NOMO-1 treated with dmso at 0.1 percent for 144 hours (cell line): ENCODE measurements around the gene RPL18.
A peak's percentile ranks its signal among the peaks of the same experiment; 100 is the strongest.

Source experiments
- DNase-seq: peaks from one replicate; lab custom pipeline; 2025; ENCODE audit not compliant: unreplicated experiment; lab: John Stamatoyannopoulos, UW

RPL18 gene

DNA sequence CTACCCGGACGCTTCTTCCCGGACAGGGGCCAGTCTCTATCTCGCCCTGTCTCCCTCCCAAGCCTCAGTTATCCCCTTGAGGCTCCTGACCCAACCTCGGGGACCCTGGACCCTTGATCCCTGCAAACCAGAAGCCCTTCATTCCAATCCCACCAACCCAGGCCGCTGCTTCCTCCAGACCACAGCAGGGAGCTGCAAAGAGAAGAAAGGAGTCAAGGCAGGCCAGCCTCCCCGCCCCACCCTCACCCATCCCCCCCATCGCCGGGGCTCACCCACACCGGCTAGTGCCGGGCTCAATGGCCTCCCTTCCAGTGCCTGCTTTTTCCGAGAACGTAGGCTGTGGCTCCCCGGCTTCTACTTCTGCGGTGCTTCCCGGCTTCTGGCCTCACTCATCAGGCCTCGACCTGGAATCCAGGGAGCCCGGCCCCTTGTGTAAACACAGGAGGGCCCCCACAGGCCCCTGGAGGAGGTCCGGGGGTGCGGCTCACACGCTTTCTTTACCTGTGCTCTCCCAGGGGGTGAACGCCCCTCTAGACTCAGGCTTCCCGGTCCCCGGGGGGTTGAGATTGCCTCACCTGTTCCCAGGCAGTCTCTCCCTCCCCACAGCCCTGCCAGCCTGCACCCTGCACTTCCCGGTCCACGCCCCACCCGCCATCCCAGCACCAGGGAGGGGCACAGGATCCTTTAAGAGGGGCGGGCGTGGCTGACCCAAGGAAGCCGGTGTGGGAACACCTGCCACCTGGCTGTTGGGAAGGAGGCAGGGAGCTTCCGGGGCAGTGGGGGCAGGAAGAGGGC lies 4.3 kb downstream of the RPL18 start, which contains the start of gene FAM83E:
TSS of gene FAM83E (minus strand) at position 641 of the 795 bp plus-strand sequence. CDS start 1,704 bp downstream, outside the sequence.
- no peak for DNase-seq

DNA sequence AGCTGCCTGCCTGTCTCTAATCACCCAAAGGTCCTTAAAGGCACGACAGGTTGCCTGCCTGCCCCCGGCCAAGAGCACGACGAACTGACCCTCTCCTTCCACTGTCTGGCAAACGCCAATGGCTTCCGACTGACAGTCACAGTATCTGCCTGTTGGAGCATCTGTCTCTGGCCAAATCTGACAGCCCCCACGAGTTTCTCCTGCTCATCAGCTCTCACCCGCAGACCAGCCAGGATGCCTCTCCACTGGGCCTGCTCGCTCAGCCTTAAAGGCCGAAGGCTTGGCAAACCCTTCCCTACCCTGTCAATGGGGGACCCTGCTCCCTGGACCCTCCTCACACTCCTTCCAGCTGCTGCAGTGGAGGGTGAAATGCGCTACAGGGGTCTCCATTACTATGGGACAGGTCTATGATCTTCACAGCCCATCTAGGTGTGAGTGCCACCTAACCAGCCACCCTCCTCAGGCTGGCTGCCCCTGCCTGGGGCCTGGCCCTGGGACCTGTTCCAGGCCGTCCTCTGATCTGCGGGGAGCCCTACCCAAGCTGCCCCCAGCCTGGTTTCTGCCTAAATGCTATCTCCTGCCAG lies 5.0 kb downstream of the RPL18 start:
- DNase-seq = no peak

DNA sequence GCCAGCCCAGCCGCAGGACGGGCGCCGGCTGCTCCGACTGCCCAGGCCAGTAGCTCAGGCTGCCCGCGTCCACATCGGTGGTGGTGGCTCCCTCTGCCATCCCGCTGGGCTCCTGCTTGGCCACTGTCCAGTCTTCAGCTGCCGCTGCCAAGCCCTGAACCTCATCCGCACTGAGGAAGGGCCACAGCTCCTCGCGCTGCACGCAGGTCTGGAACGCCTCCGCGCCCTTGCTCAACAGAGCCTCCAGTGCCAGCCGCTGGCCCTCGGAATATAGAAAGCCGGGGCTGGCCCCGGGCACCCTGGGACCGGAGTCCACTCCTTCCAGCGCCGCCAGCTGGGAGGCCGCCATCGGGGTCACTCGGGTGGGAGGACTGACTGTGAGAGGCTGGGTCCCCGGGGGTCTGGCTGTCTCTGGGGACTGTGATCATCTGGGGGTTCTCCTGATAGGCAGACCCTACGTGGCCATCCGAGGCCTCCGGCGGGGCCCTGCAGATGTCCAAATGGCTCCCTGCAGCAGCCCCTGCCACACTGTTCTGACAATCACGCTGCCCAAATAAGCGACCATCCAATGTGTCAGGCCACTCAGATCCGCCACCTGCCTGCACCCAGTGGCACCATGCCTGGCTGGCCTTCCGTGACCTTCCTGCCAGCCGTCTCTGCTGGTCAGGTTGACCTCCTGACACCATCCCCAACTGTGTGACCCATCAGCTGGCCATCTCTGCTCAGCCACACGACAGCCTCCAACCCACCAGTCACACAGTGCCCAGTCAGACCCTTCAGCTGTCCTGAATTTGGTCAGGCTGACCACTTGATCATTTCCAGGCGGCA lies 5.7 kb downstream of the RPL18 start:
- no peak for DNase-seq

DNA sequence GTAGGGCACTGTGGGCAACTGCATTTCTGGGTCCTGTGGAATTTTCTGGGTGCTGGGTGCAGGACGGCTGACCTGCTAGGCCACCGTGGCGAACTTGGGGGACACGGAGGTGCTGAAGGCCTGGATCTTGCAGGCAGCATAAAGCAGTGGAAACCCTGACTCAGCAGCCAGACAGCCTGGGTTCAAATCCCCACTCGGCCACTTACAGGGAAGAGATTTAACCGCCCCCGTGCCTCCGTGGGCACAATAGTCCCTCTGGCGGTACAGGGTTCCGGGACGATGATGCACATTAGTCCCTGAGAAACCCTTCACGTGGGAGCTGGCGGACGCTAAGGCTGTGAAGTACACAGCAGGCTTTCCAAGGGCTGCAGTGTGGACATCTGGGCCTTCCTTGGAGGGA lies 7.1 kb downstream of the RPL18 start:
- no peak for DNase-seq

DNA sequence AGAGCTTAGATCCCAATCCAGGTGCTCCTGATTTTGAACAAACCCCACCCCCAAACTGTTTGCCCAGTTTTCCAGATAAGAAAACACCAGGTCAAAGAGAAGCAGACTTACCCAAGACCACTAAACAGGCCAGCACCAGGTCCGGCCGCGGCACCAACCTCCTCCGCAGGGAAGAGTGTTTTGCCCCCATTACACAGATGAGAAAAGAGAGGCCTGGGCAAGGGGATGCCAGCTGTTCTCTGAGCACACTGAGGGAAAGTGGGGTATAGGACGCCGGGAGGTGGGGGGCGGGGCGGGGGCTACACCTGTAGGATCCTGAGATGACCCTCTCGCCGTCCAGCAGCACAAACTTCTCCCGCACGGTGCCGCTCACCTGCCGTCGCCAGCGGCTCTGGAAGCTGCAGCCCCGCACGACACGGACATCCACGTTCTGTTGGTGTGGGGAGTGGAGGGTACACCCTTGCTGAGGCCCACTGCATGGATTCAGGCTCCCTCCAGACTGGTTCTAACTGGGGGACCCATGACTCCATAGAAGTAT lies 9.3 kb downstream of the RPL18 start:
- no peak for DNase-seq

DNA sequence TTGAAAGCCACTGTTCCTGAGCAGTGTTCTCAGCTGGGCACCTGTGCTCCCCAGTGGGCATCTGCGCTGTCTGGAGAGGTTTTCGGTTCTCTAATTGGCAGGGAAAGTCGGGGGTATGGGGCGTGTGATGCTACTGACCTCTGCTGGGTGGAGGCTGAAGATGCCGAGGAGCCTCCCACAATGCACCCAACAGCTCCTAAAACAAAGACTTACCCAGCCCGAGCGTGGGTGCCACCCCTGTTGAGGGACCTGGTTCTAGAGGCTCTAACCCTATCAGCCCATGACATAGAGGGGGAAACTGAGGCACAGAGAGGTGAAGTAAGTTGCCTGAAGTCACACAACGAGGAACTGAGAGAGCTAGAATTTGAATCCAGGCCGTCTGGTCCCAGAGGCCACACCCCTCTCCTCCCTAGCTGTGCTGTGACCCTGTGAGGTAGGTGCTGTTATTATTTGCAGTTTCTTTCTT lies 10.1 kb downstream of the RPL18 start:
- DNase-seq = peak; percentile 55

DNA sequence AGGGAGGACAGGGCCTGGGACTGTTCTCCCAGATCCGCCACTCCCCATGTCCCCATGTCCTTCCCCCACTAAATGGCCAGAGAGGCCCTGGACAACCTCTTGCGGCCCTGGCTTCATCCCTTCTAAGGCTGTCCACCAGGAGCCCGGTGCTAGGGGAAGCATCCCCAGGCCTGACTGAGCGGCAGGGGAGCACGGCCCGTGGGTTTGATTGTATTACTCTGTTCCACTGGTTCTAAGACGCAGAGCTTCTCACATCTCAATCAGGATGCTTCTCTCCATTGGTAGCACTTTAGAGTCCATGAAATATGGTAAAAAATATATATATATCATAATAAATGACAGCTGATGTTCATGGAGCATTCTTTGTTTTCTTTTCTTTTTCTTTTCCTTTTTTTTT lies 11.6 kb downstream of the RPL18 start:
- DNase-seq = no peak

DNA sequence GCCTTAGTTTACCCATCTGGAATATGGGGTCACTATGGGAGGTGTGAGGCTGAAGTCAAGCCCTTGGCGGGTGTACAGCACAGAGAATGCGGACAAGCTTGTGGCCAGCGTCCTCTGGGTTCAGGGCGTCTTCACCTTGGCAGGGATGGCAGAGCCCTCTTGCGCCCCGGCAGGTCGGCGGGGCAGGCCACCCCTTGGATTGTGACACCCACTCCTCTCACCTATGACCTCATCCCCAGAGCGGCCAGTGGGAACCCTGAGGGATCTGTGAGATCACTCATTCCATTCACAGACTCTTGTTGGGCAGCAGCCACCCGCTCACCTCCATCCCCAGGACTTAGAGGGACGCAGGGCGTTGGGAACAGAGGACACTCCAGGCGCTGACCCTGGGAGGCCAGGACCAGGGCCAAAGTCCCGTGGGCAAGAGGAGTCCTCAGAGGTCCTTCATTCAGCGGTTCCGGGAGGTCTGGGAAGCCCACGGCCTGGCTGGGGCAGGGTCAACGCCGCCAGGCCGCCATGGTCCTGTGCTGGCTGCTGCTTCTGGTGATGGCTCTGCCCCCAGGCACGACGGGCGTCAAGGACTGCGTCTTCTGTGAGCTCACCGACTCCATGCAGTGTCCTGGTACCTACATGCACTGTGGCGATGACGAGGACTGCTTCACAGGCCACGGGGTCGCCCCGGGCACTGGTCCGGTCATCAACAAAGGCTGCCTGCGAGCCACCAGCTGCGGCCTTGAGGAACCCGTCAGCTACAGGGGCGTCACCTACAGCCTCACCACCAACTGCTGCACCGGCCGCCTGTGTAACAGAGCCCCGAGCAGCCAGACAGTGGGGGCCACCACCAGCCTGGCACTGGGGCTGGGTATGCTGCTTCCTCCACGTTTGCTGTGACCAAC lies 12.3 kb downstream of the RPL18 start, which contains the start of gene SPACA4:
TSS of gene SPACA4 (plus strand) at position 280 of the 896 bp plus-strand sequence. CDS start at position 517, 237 bp downstream.
- no peak for DNase-seq

DNA sequence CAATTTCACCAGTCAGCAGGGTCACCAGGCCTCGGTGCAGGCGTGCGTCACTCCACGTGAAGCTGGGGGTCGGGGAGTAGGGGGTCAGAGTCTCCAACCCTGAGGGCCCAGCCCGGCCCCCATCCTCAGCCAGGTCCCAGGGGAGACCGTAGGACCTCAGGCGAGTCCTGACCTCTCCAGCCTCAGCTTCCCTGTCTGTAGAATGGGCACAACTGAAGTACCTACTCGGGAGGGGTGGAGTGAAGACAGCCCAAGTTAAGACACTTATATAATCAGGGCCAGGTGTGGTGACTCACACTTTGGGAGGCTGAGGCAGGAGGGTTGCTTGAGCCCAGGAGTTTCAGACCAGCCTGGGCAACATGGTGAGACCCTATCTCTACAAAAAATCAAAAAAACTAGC lies 15.1 kb downstream of the RPL18 start:
- DNase-seq = no peak

DNA sequence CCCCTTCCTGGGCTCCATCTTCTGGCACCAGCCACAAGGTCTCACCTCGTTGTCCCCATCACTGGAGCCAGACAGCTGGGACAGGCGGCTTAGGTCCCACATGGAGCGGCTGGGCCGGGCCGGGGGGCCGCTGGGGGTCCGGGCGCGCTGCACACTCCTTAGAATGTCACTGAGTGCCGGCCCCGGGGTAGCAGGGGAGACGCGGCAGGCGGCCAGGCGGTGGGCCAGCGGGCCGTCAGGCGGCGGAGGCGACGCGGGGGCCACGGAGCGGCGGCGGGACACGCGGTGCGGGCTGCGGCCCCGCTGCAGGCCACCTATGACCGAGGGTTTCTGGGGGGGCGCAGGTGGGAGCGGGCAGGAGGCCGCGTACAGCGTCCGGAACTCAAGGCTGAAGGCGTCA lies 15.5 kb downstream of the RPL18 start:
- no peak for DNase-seq

DNA sequence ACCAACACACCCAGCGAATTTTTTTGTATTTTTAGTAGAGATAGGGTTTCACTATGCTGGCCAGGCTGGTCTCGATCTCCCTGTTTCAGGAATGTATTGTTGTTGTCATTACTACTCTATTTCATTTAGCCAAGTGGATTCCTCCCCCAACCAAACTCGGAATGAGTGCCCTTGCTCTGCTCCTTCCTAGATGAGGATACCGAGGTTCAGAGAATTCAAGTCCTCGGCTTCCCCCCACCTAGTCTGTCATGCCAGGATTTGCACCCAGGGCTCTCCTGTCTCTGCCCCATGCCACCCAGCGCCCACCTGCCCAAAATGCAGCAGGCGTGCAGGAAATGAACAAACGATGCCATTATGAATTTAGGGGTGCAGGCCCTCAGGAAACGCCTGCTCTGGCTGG lies 16.0 kb downstream of the RPL18 start:
- no peak for DNase-seq

DNA sequence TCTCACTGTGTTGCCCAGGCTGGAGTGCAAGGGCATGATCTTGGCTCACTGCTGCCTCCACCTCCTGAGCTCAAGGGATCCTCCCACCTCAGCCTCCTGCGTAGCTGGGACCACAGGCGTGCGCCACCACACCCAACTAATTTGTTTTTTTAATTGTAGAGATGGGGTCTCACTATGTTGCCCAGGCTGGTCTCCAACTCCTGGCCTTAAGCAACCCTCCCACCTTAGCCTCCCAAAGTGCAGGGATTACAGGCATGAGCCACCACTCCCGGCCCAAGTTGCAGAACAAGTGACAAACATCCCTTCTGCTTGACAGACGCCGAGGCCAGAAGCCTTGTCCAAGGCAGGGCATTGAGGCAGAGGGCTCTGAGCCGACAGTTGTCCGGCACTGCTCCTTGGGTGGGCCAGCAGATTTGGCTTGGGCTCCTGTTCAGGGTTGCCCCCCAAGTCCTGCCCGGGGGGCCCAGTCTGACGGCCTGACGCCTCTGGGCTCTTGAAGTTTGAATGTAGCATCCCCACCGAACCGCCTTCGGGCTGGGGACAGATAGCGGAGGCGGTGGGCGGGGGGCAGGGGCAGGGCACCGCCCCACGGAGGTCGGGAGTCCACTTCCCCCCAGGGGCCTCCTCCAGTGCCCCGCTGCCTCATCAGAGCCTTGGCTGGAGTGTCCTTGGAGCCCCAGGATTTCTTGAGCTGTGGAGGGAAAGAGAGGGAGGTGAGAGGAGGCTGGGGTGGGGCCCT lies 18.1 kb downstream of the RPL18 start:
- no peak for DNase-seq

DNA sequence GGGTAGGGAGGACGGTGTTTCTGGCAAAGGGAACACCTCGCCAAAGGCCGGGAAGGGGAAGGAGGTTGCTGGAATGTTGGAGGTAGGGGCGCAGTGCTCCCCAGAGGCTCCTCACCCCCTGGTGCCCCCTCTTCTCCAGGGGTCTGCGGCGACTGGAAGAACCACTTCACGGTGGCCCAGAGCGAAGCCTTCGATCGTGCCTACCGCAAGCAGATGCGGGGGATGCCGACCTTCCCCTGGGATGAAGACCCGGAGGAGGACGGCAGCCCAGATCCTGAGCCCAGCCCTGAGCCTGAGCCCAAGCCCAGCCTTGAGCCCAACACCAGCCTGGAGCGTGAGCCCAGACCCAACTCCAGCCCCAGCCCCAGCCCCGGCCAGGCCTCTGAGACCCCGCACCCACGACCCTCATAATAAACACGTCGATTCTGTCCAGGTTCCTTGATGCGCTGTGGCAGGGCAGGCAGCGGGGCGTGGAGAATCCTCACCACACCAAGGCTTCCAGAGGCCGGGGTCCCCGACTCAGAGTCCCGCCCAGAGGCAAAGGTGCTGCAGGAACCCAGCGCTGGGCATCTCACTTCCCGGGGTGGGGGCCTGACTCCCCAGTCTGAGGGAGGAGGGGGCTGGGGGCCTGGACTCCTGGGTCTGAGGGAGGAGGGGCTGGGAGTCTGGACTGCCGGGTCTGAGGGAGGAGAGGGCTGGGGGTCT lies 19.8 kb downstream of the RPL18 start:
- DNase-seq = no peak

DNA sequence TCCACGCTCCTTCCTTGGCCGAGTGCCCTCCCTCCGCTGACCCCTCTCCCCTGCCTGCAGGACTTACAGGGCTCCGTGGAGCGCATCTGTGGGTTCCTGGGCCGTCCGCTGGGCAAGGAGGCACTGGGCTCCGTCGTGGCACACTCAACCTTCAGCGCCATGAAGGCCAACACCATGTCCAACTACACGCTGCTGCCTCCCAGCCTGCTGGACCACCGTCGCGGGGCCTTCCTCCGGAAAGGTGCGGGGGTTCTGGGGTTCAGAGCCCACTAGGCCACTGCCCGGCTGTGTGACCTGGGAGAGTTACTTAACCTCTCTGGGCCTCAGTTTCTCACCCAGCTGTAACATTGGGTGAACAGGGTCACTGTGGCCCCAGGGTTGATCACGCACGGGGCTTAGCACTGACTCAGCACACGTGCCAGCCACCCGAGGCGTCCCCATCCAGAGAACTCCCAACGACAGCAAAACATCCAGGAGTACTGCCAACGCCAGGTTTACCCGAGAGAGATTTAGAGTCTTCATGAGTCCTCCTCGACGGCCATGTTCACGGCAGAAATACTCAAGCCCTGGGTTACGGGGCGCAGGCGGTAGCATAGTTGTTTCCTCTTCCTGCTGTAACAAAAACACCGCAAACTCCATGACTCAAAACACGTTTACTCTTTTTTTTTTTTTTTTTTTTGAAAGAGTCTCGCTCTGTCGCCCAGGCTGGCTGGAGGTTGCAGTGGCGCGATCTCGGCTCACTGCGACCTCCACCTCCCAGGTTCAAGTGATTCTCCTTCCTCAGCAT lies 22.1 kb downstream of the RPL18 start:
- DNase-seq = peak; percentile 41

DNA sequence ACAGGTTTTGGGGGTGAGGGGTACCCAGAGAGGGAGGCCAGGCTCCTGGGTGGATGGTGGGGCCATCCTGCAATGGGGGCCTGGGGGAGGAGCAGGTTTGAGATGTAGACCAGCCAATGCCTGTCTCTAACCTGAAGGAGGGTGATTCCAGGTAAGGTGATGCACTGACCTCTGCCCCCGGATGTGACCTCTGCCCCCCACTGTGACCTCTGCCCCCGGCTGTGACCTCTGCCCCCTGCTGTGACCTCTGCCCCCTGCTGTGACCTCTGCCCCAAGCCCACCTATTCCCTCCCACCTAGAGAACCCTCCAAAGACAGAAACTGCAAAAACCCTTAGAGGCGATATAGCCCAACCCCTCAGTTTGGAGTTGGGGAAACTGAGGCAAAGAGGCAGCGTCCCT lies 22.7 kb downstream of the RPL18 start:
- no peak for DNase-seq

DNA sequence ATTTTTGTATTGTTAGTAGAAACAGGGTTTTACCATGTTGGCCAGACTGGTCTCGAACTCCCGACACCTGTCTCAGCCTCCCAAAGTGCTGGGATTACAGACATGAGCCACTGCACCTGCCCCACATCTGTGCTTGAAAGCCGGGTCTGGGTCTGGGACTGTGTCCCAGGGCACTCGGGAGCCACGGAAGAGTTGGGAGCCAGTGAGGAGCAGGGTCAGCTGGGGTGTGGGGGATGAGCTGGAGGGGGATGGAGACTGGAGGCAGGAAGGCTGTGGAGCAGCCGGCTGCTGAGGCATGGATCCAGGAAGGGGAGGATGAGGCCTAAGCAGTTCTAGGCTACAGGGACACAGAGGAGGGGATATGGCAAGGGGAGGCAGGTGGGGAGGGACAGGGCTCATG lies 23.1 kb downstream of the RPL18 start:
- no peak for DNase-seq

DNA sequence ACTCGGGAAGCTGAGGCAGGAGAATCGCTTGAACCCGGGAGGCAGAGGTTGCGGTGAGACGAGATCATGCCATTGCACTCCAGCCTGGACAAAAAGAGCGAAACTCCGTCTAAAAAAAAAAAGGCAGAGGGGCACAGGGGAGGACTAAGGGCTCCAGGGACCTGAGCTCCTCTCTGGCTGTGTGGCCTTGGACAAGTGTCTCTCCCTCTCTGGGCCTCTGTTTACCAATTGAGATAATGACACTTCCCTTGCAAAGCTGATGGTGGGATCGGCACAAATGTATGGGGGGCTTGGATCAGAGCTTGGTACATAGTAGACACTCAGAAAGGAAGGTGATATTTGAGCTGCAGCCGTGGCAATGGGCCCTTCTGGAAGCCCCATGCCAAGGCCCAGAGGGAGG lies 23.8 kb downstream of the RPL18 start:
- DNase-seq = no peak

DNA sequence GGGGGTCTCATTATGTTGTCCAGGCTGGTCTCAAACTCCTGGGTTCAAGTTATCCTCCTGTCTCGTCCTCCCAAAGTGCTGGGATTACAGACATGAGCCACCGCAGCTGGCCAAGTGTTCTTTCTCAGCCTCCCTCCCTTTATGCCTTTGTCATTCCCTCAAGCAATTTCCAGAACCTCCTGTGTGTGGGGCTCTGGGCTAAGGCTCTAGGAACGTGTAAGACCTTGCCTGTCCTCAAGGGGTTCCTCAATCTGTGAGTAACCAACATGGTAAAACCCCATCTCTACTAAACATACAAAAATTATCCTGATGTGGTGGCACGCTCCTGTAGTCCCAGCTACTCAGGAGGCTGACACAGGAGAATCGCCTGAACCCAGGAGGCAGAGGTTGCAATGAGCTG lies 28.0 kb downstream of the RPL18 start:
- DNase-seq = no peak
